Neural crest cell (in vitro differentiated cells): ENCODE measurements around the gene LIF. TPM values are rescaled to one million over a fixed set of nuclear protein-coding genes. Genes with fewer than 3 reads are reported as not detected.
"Not testable (repeated sequence)": the region's sequence is repeated elsewhere in the genome, so short reads cannot be mapped to it uniquely, and the experiment has no call there.

Experiments
- DNase-seq: peaks from one replicate; pipeline ENCODE4 v3.0.0; 2021; ENCODE audit warnings: low read depth, mixed read lengths, low spot score
- H3K27ac Mint-ChIP-seq: one replicate; pipeline ENCODE4 v1.8.0; 2021; ENCODE audit warnings: mild to moderate bottlenecking, mixed read lengths; ENCODE audit not compliant: unreplicated experiment
- H3K27me3 Mint-ChIP-seq: 2 replicates; pipeline ENCODE4 v1.8.0; 2021; ENCODE audit warnings: low read depth, mild to moderate bottlenecking, mixed read lengths
- H3K36me3 Mint-ChIP-seq: 2 replicates; pipeline ENCODE4 v1.8.0; 2021; ENCODE audit warnings: low read depth, mild to moderate bottlenecking, mixed read lengths
- H3K4me1 Mint-ChIP-seq: 2 replicates; pipeline ENCODE4 v1.8.0; 2021; ENCODE audit warnings: mixed read lengths
- H3K4me3 Mint-ChIP-seq: one replicate; pipeline ENCODE4 v1.8.0; 2021; ENCODE audit warnings: mild to moderate bottlenecking, mixed read lengths
- H3K9me3 Mint-ChIP-seq: 2 replicates; pipeline ENCODE4 v1.8.0; 2021; ENCODE audit warnings: mixed read lengths
- CTCF ChIP-seq: fragments of 200-600 bp; sonication (generic); conservative IDR thresholded peaks from 2 replicates; pipeline ENCODE4 v1.5.0; 2021; ENCODE audit warnings: antibody characterized with exemption, mild to moderate bottlenecking
- total RNA-seq: library from RNA; stranded (reverse); gene quantifications from 2 replicates; pipeline ENCODE4 v1.2.1, GENCODE V29; 2021

Gene LIF
- total RNA-seq, 1 donor from 2014 or later, result 1.1 TPM

GRCh38 chr22:30235687-30236170 lies 10.8 kb downstream of the LIF start:
- TF ChIP-seq CTCF, result no peak
- H3K4me3 Mint-ChIP-seq, result no peak overlapping the region
- no peak overlapping the region for H3K27ac Mint-ChIP-seq
- DNase-seq, result no peak
- no peaks in the 10 kb centered on the region for H3K9me3 Mint-ChIP-seq
- H3K36me3 Mint-ChIP-seq, result no peaks in the 10 kb centered on the region
- H3K27me3 Mint-ChIP-seq, result no peaks in the 10 kb centered on the region
- peaks cover 28% of the 10 kb centered on the region for H3K4me1 Mint-ChIP-seq

- Mint-ChIP-seq H3K36me3 (no peaks in the 10 kb centered on the region), H3K27ac (no peak overlapping the region), H3K27me3 (no peaks in the 10 kb centered on the region), H3K9me3 (no peaks in the 10 kb centered on the region), H3K4me1 (peaks cover 28% of the 10 kb centered on the region), H3K4me3 (no peak overlapping the region)
- TF ChIP-seq CTCF, result no peak
- DNase-seq, result no peak
These were observed 11.6 kb downstream of the LIF start for GRCh38 chr22:30234786-30235470.

- not testable (repeated sequence) for H3K4me3 Mint-ChIP-seq, DNase-seq
- H3K4me1 Mint-ChIP-seq, result peaks cover 28% of the 10 kb centered on the region
These were observed 12.2 kb downstream of the LIF start for GRCh38 chr22:30234325-30234724.

GRCh38 chr22:30233582-30233981 lies 13.0 kb downstream of the LIF start:
- Mint-ChIP-seq H3K27ac (no peak overlapping the region), H3K27me3 (no peaks in the 10 kb centered on the region), H3K4me3 (no peak overlapping the region), H3K4me1 (peaks cover 27% of the 10 kb centered on the region), H3K9me3 (no peaks in the 10 kb centered on the region), H3K36me3 (no peaks in the 10 kb centered on the region)
- no peak for DNase-seq
- no peak for TF ChIP-seq CTCF

More at GRCh38 chr22:30234325-30234724, 12.2 kb downstream of the LIF start:
- H3K36me3 Mint-ChIP-seq, H3K9me3 Mint-ChIP-seq, H3K27ac Mint-ChIP-seq, H3K27me3 Mint-ChIP-seq: not testable (repeated sequence)

- no peak overlapping the region for H3K4me3 Mint-ChIP-seq
- DNase-seq, result no peak
- no peaks in the 10 kb centered on the region for H3K36me3 Mint-ChIP-seq
- TF ChIP-seq CTCF, result no peak
- H3K27me3 Mint-ChIP-seq, result no peaks in the 10 kb centered on the region
- no peaks in the 10 kb centered on the region for H3K9me3 Mint-ChIP-seq
- no peak overlapping the region for H3K27ac Mint-ChIP-seq
- peaks cover 26% of the 10 kb centered on the region for H3K4me1 Mint-ChIP-seq
These were observed 13.8 kb downstream of the LIF start for GRCh38 chr22:30232716-30233218.

GRCh38 chr22:30230787-30231461 lies 15.6 kb downstream of the LIF start:
- Mint-ChIP-seq H3K27ac (no peak overlapping the region), H3K27me3 (no peaks in the 10 kb centered on the region), H3K4me1 (peaks cover 28% of the 10 kb centered on the region), H3K36me3 (no peaks in the 10 kb centered on the region), H3K9me3 (no peaks in the 10 kb centered on the region), H3K4me3 (no peak overlapping the region)
- DNase-seq, result no peak
- no peak for TF ChIP-seq CTCF
